Measurements from ENCODE around the gene PIM3. TPM values are rescaled to one million over a fixed set of nuclear protein-coding genes. Genes with fewer than 3 reads are reported as not detected.

Gene PIM3
- total and polyA plus RNA-seq, 2 of the 8 experiments (the other 6 are each of a cell fraction or from before 2014, with no cell fraction given) = 22.6 to 30.0 TPM

DNA sequence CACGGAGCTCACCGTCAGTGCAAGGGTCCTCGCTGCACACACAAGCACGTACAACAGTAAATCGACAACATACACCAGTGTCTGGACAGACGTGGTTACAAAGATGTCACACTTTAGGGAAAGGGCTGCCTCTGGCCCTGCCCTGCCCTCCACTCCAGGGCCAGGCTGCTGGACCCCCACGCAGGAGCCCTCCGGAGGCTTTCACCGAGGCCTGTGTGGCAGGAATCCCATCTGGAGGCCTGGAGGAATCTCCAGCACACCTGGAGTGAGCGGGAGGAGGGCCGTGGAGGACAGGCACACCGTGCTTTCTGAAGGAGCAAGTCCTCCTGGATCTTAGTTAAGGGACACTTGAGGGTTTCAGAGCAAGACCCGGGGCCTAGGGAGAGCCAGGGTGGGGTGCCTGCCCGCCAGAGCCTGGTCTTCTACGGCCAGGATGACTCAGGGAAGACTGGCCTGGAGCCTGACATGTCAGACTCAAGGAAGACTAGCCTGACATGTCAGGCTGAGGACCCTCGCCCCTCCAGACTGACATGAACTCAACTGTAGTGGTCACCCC, 2.1 kb upstream of the PIM3 start:
- Histone ChIP-seq H3K4me1 (replicated peaks in 1 of 4; ENCODE audit: control insufficient read depth in 3 of 4, insufficient read depth in 4 of 4, low read length in 3 of 4) (peaks cover 0 to 21% (median 12%) of the 10 kb centered on the region in 4 experiments; a peak in 5 of 7 replicates), H4K5ac (ENCODE audit: insufficient read length, low read depth, low read length) (no peak overlapping the region), H3K56ac (replicated peaks; ENCODE audit: insufficient read length, low read depth, low read length) (no peak overlapping the region), H2BK20ac (ENCODE audit: low read length) (no peak overlapping the region), H3K9me3 (ENCODE audit: insufficient read depth in 2 of 2, low read depth in 1 of 2, low read length in 1 of 2) (no peaks in the 10 kb centered on the region), H3K18ac (ENCODE audit: extremely low read depth, low read length) (no peak overlapping the region), H2BK12ac (ENCODE audit: low read depth, low read length) (no peak overlapping the region; the same call in 1 of the 2 replicates), H4K8ac (ENCODE audit: extremely low read depth, insufficient read depth, low read length) (peak overlapping the region; percentile 51), H2AFZ (ENCODE audit: low read length) (no peak overlapping the region), H3K27me3 (replicated peaks in 1 of 4; ENCODE audit: control insufficient read depth in 3 of 4, extremely low read depth in 1 of 4, insufficient read depth in 3 of 4, low read length in 3 of 4) (peaks cover 0 to 12% (median 6%) of the 10 kb centered on the region in 4 experiments; a peak in 6 of 7 replicates), H3K23me2 (ENCODE audit: low read depth, low read length) (peaks cover 13% of the 10 kb centered on the region; the same call in 1 of the 2 replicates), H4K20me1 (replicated peaks in 1 of 2; ENCODE audit: control insufficient read depth in 1 of 2, insufficient read depth in 2 of 2, low read length in 2 of 2) (peaks cover 11 to 15% of the 10 kb centered on the region in 2 experiments), H2BK5ac (ENCODE audit: low read depth, low read length) (no peak overlapping the region), H3K4ac (replicated peaks; ENCODE audit: insufficient read length, low read depth, low read length) (no peak overlapping the region), H4K91ac (replicated peaks; ENCODE audit: insufficient read length, low read length) (peak overlapping the region; percentile 27), H3K79me1 (ENCODE audit: low read depth, low read length) (no peaks in the 10 kb centered on the region), H3K27ac (ENCODE audit: low read depth, low read length) (no peak overlapping the region), H3K9ac (replicated peaks in 1 of 4; ENCODE audit: extremely low read depth in 1 of 4, low read depth in 3 of 4, low read length in 3 of 4) (no peak overlapping the region), H3K14ac (ENCODE audit: insufficient read length) (no peak overlapping the region), H3K4me2 (ENCODE audit: insufficient read depth in 1 of 2, low read depth in 2 of 2, low read length in 2 of 2) (no peak overlapping the region), H2BK15ac (ENCODE audit: low read length) (no peak overlapping the region), H3K36me3 (ENCODE audit: control insufficient read depth in 2 of 4, insufficient read depth in 4 of 4, low read length in 3 of 4) (peaks cover 6 to 10% (median 8%) of the 10 kb centered on the region in 4 experiments; a peak in 4 of 8 replicates), H2AK5ac (ENCODE audit: low read depth, low read length) (0 out of 2 replicates have a peak overlapping the region, but pooled peaks have one; percentile 53), H3K23ac (ENCODE audit: insufficient read length) (no peak overlapping the region), H3K79me2 (ENCODE audit: control insufficient read depth in 1 of 2, insufficient read depth in 2 of 2, low read length in 2 of 2) (peaks cover 0 to 11% of the 10 kb centered on the region in 2 experiments; a peak in 1 of 4 replicates), H3K4me3 (ENCODE audit: extremely low read depth in 1 of 4, insufficient read depth in 2 of 4, low read depth in 3 of 4, low read length in 4 of 4) (no peak overlapping the region), H2BK120ac (replicated peaks; ENCODE audit: low read depth, low read length) (no peak overlapping the region)
- ChIA-PET CTCF (ENCODE audit: partially characterized antibody) (no interaction called here), POLR2A (ENCODE audit: partially characterized antibody) (interaction anchor here (1.0 to 2.2 kb wide), 3 partner anchors 9 to 12 kb away, joined by 4 to 7 read pairs (median 5); no protein-coding TSS in a partner anchor)
- DNase-seq (ENCODE audit: low read depth in 1 of 2, low spot score in 2 of 2) = no peak
- FAIRE-seq = no peak
- WGBS, 2 experiments (ENCODE audit: extremely low coverage in 1 of 2, insufficient coverage in 1 of 2, insufficient read length in 1 of 2, insufficient replicate concordance in 2 of 2, low coverage in 1 of 2, low lambda C conversion rate in 2 of 2, missing lambda C conversion rate in 1 of 2) = 89% methylated on average over 13 of the region's 16 CpGs; no CpG with 5 or more reads in 1 of the 2 experiments
- no peak for TF ChIP-seq RXRA (IDR thresholded peaks at IDR 0.05; ENCODE audit: insufficient read depth, low read depth, low read length)
- TF ChIP-seq GABPA (IDR thresholded peaks at IDR 0.05; ENCODE audit: borderline replicate concordance, insufficient read depth, low read length) = no peak
- no peak for TF ChIP-seq JUN (IDR thresholded peaks at IDR 0.05; ENCODE audit: low read depth, low read length)
- no peak for TF ChIP-seq JUND (IDR thresholded peaks at IDR 0.05; ENCODE audit: low read length)
- no peak for TF ChIP-seq EP300 (IDR thresholded peaks at IDR 0.05; ENCODE audit: borderline replicate concordance in 1 of 2, low read depth in 2 of 2, low read length in 2 of 2)
- no peak for TF ChIP-seq FOSL1 (IDR thresholded peaks at IDR 0.05; ENCODE audit: insufficient read depth, low read depth, low read length)
- TF ChIP-seq SP2 (IDR thresholded peaks at IDR 0.05; ENCODE audit: low read length) = no peak
- no peak for TF ChIP-seq BRCA1 (IDR thresholded peaks at IDR 0.05; ENCODE audit: low read depth, low read length)
- TF ChIP-seq SP4 (IDR thresholded peaks at IDR 0.05; ENCODE audit: low read length) = no peak
- TF ChIP-seq BCL11A (IDR thresholded peaks at IDR 0.05; ENCODE audit: low read depth in 2 of 2, low read length in 2 of 2) = no peak
- no peak for TF ChIP-seq CHD1 (IDR thresholded peaks at IDR 0.05; ENCODE audit: low read depth, low read length)
- no peak for TF ChIP-seq RBBP5 (IDR thresholded peaks at IDR 0.05; ENCODE audit: borderline replicate concordance, low read depth, low read length)
- no peak for TF ChIP-seq HDAC6 (IDR thresholded peaks at IDR 0.05; ENCODE audit: low read depth, low read length)
- TF ChIP-seq CREB1 (IDR thresholded peaks at IDR 0.05) = no peak

Measured in H1 (cell line).